Fibroblast of pulmonary artery (primary cell): Measurements from ENCODE around the gene AFF3.

Experiments used
- DNase-seq: peaks from one replicate; pipeline ENCODE4 v3.0.0-alpha.2; 2010; ENCODE audit warnings: low read depth
- H3K4me3 ChIP-seq: replicated peaks from 2 replicates; pipeline ENCODE4 v1.5.1; 2011; ENCODE audit warnings: low read depth, mild to moderate bottlenecking, control low read depth, low read length, moderate library complexity
- TF ChIP-seq, protein P1 (sequence below): IDR thresholded peaks from 2 replicates; pipeline ENCODE4 v1.5.1; 2011; ENCODE audit warnings: mild to moderate bottlenecking, control low read depth, low read length, inconsistent platforms; ENCODE audit errors: missing control alignments

AFF3 gene

DNA sequence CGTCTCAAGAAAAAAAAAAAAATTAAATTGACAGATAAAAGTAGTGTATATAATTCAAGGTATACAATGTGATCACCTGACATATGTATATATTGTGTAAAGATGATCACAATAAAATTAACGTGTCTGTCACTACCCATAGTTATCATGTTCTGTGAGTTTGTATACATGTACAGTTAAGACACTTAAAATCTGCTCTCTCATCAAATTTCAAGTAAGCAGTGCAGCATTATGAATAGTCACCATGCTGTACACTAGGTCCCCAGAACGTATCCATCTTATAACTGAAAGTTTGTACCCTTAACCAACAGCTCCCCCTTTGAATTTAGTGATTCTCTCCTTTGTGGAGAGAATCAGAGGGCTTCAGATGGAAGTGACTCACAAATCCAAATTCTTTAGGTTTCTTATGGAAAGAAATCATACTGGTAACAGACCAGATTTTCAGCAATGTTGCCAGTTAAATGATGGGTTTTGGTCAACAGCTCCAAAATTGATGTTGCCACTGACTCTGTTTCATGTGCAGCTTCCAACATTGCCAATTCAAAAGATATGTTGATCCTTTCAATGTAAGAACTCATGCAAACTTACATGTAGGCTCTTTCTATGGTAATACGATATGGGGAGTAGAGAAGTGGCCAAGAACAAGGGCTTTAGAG lies 281.5 kb downstream of the AFF3 start:
- TF ChIP-seq, protein P1, sequence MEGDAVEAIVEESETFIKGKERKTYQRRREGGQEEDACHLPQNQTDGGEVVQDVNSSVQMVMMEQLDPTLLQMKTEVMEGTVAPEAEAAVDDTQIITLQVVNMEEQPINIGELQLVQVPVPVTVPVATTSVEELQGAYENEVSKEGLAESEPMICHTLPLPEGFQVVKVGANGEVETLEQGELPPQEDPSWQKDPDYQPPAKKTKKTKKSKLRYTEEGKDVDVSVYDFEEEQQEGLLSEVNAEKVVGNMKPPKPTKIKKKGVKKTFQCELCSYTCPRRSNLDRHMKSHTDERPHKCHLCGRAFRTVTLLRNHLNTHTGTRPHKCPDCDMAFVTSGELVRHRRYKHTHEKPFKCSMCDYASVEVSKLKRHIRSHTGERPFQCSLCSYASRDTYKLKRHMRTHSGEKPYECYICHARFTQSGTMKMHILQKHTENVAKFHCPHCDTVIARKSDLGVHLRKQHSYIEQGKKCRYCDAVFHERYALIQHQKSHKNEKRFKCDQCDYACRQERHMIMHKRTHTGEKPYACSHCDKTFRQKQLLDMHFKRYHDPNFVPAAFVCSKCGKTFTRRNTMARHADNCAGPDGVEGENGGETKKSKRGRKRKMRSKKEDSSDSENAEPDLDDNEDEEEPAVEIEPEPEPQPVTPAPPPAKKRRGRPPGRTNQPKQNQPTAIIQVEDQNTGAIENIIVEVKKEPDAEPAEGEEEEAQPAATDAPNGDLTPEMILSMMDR, result no peak
- H3K4me3 ChIP-seq, result no peak overlapping the region
- DNase-seq, result no peak

DNA sequence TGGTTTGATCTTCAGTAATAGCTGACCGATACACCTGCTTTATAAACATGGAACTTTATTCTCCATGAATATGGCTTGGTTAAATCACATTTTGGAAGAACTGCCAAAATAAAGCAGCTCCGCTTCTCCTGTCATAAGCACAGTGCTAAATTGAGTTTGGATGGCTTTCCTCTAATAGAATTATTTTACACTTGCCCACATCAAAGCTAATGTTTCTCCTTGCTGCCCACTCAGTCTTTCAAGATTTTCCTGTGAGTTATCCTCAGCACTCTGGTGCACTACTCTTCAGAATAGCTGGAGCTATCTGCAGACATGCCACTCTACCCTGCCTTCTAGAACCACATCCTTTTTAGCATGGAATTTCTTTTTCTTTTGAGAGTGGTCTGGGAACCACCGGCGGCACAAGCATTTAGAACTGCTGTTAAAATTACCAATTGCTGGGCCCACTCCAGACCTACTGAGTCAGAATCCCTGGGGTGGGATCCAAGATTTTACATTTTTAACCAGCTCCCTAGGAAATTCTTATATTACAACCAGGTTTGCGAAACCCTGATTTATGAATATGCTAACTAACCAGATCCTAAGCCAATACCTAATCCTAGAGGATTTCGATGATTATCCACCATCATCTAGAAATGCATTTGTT lies 283.3 kb downstream of the AFF3 start:
- TF ChIP-seq, protein P1, result no peak
- no peak for DNase-seq
- no peak overlapping the region for H3K4me3 ChIP-seq

DNA sequence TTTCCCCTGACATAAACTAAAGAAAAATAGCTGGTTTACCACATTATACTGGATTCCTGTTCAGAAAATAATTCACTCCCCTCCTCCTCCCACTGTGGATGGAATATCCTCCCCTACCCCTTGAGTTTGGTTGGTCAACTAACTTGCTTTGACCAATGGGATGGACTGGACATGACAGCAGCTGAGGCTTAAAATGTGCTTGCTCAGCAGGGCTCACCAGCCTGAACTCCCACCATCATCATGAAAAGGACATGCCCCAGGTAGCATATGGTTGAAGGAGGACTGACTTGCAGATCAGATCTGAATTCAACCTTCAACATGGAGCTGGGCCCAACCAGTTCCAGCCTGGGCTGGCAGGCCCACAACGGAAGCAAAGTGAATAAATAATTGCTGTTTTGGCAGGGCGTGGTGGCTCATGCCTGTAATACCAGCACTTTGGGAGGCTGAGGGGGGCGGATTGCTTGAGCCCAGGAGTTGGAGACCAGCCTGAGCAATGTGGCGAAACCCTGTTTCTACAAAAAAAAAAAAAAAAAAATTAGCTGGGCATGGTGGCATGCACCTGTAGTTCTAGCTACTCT lies 284.4 kb downstream of the AFF3 start:
- TF ChIP-seq, protein P1, result no peak
- no peak overlapping the region for H3K4me3 ChIP-seq
- no peak for DNase-seq

DNA sequence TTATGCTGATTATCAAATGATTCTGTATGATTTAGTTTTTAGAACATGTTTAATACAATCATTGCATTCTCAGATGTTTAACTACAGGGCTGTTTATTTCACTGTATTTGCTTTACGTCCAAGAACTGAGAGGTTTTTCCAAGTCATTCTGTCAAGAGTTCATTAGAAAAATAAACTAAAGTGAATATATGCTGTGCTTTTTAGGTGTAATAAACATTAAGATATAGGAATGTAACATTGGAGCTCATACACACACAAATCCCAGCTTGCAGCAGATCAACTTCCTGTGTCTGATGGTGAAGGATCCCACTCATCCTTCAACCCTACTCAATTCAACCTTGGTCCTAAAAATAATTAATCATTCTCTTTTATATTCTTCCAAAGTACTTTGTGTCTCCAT lies 285.0 kb downstream of the AFF3 start:
- no peak overlapping the region for H3K4me3 ChIP-seq
- DNase-seq, result no peak
- TF ChIP-seq, protein P1, result no peak

DNA sequence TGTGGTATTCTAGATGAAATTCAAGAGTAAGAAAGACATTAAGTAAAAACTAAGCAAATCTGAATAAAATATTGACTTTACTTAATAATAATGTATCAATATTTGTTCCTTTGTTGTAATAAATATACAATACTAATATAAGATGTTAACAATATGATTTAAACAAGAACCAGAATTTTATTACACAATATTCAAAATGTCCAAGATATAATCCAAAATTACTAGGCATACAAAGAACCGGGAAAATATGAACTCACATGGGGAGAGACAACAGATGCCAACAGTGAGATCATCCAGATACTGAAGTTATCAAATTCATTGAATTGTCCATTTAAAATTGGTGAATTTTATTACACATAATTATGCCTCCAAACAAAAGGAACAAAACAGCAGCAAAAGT lies 286.3 kb downstream of the AFF3 start:
- TF ChIP-seq, protein P1, result no peak
- H3K4me3 ChIP-seq, result no peak overlapping the region
- DNase-seq, result no peak

DNA sequence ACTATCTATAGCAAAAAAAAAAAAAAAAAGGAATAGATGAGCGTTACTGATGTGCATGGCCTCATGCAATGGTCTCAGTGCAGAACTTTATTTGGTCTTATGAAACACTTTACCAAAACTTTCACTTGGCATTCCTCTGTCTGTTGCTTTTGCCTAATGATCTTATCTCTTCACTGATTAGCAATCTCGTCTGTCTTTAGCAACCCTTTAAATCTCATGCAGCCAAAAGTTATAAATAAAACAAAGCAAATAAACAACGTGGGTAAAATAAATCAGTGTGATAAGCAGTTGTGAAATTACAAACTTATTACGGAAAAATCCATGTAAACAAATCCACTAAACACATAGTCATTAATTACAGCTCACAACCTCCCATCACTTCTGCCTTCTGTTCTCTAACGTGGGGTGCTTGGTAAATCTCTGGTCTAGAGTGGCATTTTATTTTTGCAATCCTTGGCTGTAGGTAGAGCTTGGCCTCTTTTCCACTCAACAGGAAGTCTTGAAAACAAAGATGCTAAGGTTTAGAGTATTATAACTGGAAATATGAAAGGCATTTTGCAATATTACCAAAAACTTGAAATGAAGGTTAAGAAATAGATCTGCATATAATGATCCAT lies 288.0 kb downstream of the AFF3 start:
- no peak for DNase-seq
- no peak overlapping the region for H3K4me3 ChIP-seq
- TF ChIP-seq, protein P1, result no peak
